Effector memory CD8-positive, alpha-beta T cell (primary cell): ENCODE data around the gene MST1.

Experiments
- ATAC-seq: fragments of 150-1000 bp; cut with Tn5 transposase; replicated peaks from 2 replicates; pipeline ENCODE4 v1.10.0; 2021; ENCODE audit warnings: mild to moderate bottlenecking, moderate library complexity
- DNase-seq, 3 experiments: peaks; one replicate each; pipeline ENCODE4 v3.0.0; 2021
- H3K27ac Mint-ChIP-seq, 2 donors: one replicate each; pipeline ENCODE4 v1.8.0; 2022; ENCODE audit warnings: mild to moderate bottlenecking in 2 of 2, mixed read lengths in 2 of 2, moderate library complexity in 2 of 2
- H3K27me3 Mint-ChIP-seq, 2 donors: one replicate each; pipeline ENCODE4 v1.8.0; 2022; ENCODE audit warnings: mixed read lengths in 2 of 2
- H3K36me3 Mint-ChIP-seq: one replicate; pipeline ENCODE4 v1.8.0; 2022; ENCODE audit warnings: mild to moderate bottlenecking, moderate library complexity, mixed read lengths; ENCODE audit not compliant: insufficient read depth
- H3K4me1 Mint-ChIP-seq, 2 donors: one replicate each; pipeline ENCODE4 v1.8.0; 2022; ENCODE audit warnings: low read depth in 2 of 2, mixed read lengths in 2 of 2
- H3K4me3 Mint-ChIP-seq, 2 donors: one replicate each; pipeline ENCODE4 v1.8.0; 2022; ENCODE audit warnings: mild to moderate bottlenecking in 2 of 2, mixed read lengths in 2 of 2, moderate library complexity in 2 of 2
- H3K9me3 Mint-ChIP-seq, 2 donors: one replicate each; pipeline ENCODE4 v1.8.0; 2022; ENCODE audit warnings: mixed read lengths in 2 of 2

The MST1 gene

DNA sequence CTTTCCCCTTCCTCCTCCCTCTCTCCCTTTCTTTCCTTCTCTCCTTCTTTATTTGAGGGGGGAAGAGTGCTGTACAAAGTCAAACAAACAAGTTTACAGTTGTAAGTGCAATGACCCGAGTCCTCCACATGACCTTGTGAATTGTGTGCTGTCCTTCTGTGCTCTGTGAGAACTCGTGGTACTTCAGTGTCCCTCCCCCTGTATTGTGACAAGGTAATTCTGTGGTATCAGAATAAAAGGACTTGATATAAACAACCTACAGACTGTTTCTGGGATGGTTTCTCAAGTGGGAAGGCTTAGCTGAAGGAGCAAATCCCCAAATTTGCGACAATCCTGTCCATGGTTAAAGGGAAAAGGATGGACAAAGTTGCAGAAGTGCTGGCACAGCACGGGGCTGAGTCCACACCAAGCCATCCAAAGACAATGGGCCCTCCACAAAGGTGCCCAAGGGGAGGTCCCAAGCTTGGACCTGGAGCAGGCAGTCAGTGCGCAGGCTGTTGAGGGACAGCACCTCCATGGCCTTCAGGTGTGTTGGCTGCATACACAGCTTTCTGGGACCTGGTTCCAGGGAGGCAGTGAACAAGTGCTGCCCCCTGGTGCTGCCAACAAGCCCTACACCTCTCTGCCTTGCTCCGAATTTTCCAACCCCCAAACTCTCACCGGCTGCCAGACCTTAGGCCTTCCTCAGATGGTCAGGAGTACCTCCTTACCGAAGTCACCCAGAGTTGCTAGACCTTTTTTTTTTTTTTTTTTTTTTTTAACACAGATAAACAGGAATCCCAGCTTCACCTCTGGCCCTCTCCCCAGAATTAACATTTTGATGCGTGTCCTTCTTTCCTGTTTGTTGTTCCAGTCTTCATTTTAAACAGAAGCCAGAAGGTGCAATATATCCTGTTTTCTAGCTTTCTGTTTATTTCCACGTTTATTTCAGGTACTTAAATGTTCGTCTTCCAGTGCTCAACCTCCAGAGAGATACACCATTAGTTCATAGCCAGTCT is 17.7 kb downstream of the MST1 start:
- no peak overlapping the region for H3K27ac Mint-ChIP-seq
- H3K27me3 Mint-ChIP-seq = peaks cover 0 to 24% of the 10 kb centered on the region in 2 donors
- H3K4me1 Mint-ChIP-seq = peaks cover 17% of the 10 kb centered on the region in 2 donors
- H3K36me3 Mint-ChIP-seq = peaks cover 12% of the 10 kb centered on the region
- H3K9me3 Mint-ChIP-seq = no peaks in the 10 kb centered on the region
- peak overlapping the region in 1 of 2 donors; percentile 40 for H3K4me3 Mint-ChIP-seq
- ATAC-seq (no peak), DNase-seq (peak; percentile 58 to 66 (median 65))

GRCh38 chr3:49670940-49671290 is 18.4 kb downstream of the MST1 start:
- no peaks in the 10 kb centered on the region for H3K9me3 Mint-ChIP-seq
- peaks cover 0 to 31% of the 10 kb centered on the region in 2 donors for H3K27me3 Mint-ChIP-seq
- H3K4me3 Mint-ChIP-seq = no peak overlapping the region
- H3K27ac Mint-ChIP-seq = no peak overlapping the region
- DNase-seq (no peak), ATAC-seq (no peak)
- H3K36me3 Mint-ChIP-seq = peaks cover 12% of the 10 kb centered on the region
- H3K4me1 Mint-ChIP-seq = peaks cover 14 to 16% of the 10 kb centered on the region in 2 donors

DNA sequence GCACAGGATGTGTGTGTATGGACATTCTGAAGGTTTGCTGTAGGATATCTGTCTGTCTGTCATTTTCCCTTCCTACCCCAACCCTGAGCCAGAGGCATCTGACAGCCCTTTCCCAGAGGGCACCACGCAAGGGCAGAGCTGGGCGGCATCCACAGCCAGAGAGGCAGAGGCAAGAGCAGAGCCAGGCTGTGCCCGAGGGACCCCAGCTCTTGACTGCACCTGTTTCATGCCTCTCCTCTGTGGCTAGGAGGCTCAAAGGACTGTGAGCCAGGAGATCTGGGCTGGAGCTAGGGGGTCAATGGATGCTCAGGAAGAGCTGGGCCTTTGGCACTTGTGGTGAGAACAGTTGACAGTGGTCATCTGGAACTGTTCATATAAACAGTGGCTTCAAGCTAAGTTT is 19.9 kb downstream of the MST1 start:
- Mint-ChIP-seq H3K4me1 (peaks cover 4 to 6% of the 10 kb centered on the region in 2 donors), H3K9me3 (no peaks in the 10 kb centered on the region), H3K4me3 (no peak overlapping the region), H3K27ac (no peak overlapping the region), H3K36me3 (peaks cover 9% of the 10 kb centered on the region), H3K27me3 (peaks cover 0 to 46% of the 10 kb centered on the region in 2 donors)
- DNase-seq = no peak
- no peak for ATAC-seq

GRCh38 chr3:49668861-49669260 is 20.4 kb downstream of the MST1 start:
- no peak overlapping the region for H3K4me3 Mint-ChIP-seq
- H3K27ac Mint-ChIP-seq = no peak overlapping the region
- peaks cover 0 to 47% of the 10 kb centered on the region in 2 donors for H3K27me3 Mint-ChIP-seq
- peaks cover 4 to 6% of the 10 kb centered on the region in 2 donors for H3K4me1 Mint-ChIP-seq
- peaks cover 9% of the 10 kb centered on the region for H3K36me3 Mint-ChIP-seq
- H3K9me3 Mint-ChIP-seq = no peaks in the 10 kb centered on the region
- no peak for ATAC-seq
- no peak for DNase-seq

DNA sequence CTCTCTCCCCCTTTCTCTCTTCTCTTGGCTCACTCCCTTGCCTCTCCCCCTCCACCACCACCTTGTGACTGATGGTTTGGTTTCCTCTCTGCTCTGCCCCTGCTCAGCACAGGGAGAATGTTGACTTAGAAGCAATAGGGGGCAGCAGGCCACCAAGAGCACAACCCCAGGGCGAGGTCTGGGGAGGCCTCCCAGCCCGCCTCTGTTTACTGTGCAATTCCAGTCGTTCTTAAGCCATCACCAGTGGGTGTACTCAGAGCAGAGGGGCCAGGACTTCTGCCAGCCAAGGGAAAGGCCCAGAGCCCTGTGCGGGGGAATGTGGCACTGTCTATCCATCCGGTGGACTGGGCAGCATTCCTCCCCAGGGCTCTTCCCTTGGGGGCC is 20.9 kb downstream of the MST1 start:
- Mint-ChIP-seq H3K9me3 (no peaks in the 10 kb centered on the region), H3K27ac (no peak overlapping the region), H3K36me3 (peaks cover 5% of the 10 kb centered on the region), H3K27me3 (peaks cover 0 to 47% of the 10 kb centered on the region in 2 donors), H3K4me1 (peaks cover 4% of the 10 kb centered on the region in 2 donors), H3K4me3 (no peak overlapping the region)
- no peak for ATAC-seq
- no peak for DNase-seq

DNA sequence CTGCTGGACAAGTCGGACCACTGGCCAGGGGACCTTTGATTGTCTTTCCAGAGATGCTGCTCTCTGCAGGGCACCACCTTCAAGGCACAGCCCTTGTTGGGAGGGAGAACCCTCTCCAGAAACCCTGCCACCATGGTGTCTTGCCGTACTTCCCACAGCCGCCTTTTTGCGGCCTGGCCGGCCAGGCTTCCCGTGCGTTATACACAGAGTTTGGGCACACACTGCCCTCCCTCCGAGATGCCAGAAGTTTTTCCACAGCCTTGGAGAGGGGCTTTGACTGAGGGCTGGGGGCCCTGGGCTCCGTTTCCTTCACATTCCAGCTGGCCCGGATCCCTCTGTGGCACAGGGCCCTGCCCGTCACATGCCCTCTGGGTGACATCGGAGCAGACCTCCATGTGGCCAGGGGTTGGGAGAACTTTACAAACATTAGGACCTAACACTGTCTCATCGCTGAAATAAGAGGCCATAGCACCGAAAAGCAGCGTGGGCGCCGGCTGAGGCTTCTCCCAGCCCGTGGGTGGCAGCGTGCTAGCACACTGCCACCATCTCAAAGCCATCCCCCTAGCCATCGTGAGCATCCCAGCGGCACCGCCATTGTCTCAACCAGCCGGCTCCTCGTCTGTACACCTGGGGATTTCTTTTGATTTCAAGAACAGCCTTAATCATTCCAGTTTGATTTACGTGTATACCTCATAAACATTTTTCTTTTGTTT is 21.4 kb downstream of the MST1 start:
- ATAC-seq = no peak

DNA sequence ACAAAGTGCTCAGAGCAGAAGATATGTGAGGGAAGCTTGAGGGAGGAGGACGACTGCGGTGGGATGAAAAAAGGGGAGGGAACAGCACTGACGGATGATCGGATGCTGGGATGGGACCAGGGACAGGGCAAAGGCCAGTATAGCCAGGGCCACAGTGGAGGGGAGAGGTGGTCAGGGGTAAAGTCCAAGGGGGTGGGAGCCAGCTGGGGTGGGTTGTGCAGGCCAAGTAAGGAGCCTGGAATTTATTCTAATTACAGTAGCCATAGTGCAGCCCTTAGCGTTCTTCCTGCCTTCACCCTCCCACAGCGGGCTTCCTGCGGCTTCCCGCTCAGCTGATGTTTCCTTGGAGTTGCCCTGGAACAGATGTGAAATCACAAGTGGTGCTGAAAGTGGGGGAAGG is 22.7 kb downstream of the MST1 start:
- DNase-seq (no peak), ATAC-seq (no peak)
- Mint-ChIP-seq H3K27ac (no peak overlapping the region), H3K36me3 (no peaks in the 10 kb centered on the region), H3K4me3 (no peak overlapping the region), H3K27me3 (peaks cover 0 to 50% of the 10 kb centered on the region in 2 donors), H3K9me3 (no peaks in the 10 kb centered on the region), H3K4me1 (no peaks in the 10 kb centered on the region)

More for the DNA sequence above, 21.4 kb downstream of the MST1 start:
- no peak overlapping the region for H3K27ac Mint-ChIP-seq
- H3K4me3 Mint-ChIP-seq = no peak overlapping the region
- H3K4me1 Mint-ChIP-seq = peaks cover 2 to 4% of the 10 kb centered on the region in 2 donors
- H3K27me3 Mint-ChIP-seq = peaks cover 0 to 47% of the 10 kb centered on the region in 2 donors
- DNase-seq = no peak
- H3K36me3 Mint-ChIP-seq = peaks cover 2% of the 10 kb centered on the region
- H3K9me3 Mint-ChIP-seq = no peaks in the 10 kb centered on the region

DNA sequence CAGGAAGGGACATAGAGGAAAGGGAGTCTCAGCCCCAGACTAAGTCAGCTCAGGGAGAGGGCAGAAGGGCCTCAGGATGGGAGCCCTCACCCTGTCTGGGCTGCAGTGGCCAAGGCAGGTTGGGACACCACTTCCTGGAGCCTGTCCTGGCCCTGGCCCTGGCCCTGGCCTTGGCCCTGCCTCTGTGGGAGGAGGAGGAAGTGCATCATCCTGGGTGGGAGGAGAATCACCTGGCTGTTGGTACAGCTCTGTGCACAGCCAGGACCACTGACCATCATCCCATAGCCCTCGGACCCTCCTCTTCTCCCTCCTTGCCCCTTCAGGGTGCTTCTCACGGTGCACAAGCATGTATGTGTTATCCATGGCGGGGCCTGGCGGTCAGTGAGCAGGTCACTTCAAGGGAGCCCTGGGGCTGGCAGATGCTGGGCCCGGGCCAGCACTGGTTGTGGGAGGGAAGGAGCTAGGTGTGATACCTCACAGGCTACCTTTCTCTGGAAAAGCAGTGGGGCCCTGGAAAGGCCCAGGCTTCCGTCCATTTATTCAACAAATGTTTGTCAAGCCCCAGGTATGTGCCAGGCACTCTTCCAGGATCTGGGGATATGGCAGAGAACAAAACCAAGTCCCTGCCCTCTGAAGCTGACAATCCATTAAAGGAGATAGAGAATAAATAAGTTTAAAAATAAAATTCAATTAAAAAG is 23.3 kb downstream of the MST1 start:
- Mint-ChIP-seq H3K4me1 (no peaks in the 10 kb centered on the region), H3K9me3 (no peaks in the 10 kb centered on the region), H3K27ac (no peak overlapping the region), H3K27me3 (peaks cover 0 to 57% of the 10 kb centered on the region in 2 donors), H3K36me3 (no peaks in the 10 kb centered on the region), H3K4me3 (no peak overlapping the region)
- ATAC-seq = no peak
- DNase-seq = no peak

- H3K27me3 Mint-ChIP-seq = peaks cover 0 to 57% of the 10 kb centered on the region in 2 donors
- H3K4me1 Mint-ChIP-seq = no peaks in the 10 kb centered on the region
- H3K4me3 Mint-ChIP-seq = no peak overlapping the region
- no peak overlapping the region for H3K27ac Mint-ChIP-seq
- ATAC-seq (no peak), DNase-seq (no peak)
- H3K36me3 Mint-ChIP-seq = no peaks in the 10 kb centered on the region
- H3K9me3 Mint-ChIP-seq = no peaks in the 10 kb centered on the region
Observed at GRCh38 chr3:49664300-49664699, 25.0 kb downstream of the MST1 start.

GRCh38 chr3:49663831-49664230 is 25.4 kb downstream of the MST1 start:
- Mint-ChIP-seq H3K4me3 (no peak overlapping the region), H3K9me3 (no peaks in the 10 kb centered on the region), H3K4me1 (no peaks in the 10 kb centered on the region), H3K36me3 (no peaks in the 10 kb centered on the region), H3K27me3 (peaks cover 0 to 53% of the 10 kb centered on the region in 2 donors), H3K27ac (no peak overlapping the region)
- ATAC-seq (no peak), DNase-seq (no peak)

DNA sequence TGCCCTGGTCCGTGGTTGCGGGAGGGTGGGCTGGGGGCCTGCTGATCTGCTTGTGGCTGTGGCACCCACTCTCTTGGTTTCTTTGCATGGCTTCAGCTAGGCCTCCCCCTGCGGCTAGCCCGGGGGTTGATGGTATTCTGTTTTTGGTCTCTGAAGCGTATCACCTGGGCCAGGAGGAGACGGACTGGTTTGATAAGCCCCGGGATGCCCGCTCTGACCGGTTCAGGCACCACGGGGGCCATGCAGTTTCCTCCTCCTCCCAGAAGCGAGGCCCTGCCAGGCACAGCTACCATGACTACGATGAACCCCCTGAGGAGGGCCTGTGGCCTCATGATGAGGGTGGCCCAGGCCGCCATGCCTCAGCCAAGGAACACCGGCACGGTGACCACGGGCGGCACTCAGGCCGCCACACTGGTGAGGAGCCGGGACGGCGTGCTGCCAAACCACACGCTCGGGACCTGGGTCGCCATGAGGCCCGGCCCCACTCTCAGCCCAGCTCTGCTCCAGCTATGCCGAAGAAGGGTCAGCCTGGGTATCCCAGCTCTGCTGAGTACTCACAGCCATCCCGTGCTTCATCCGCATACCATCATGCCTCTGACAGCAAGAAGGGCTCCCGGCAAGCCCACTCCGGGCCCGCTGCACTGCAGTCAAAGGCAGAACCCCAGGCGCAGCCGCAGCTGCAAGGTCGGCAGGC is 26.4 kb downstream of the MST1 start:
- Mint-ChIP-seq H3K4me1 (no peaks in the 10 kb centered on the region), H3K4me3 (no peak overlapping the region), H3K9me3 (no peaks in the 10 kb centered on the region), H3K36me3 (no peaks in the 10 kb centered on the region), H3K27me3 (peaks cover 0 to 43% of the 10 kb centered on the region in 2 donors), H3K27ac (no peak overlapping the region)
- no peak for DNase-seq
- ATAC-seq = no peak

DNA sequence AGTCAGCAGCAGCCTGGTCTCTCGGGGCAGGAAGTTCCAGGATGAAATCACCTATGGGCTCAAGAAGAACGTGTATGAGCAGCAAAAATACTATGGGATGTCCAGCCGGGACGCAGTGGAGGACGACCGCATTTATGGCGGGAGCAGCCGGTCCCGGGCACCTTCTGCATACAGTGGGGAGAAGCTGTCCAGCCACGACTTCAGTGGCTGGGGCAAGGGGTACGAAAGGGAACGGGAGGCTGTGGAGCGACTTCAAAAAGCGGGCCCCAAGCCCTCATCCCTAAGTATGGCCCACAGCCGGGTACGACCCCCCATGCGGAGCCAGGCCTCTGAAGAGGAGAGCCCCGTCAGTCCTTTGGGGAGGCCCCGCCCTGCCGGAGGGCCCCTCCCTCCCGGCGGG is 27.3 kb downstream of the MST1 start:
- ATAC-seq = no peak
- no peaks in the 10 kb centered on the region for H3K36me3 Mint-ChIP-seq
- no peak for DNase-seq
- no peak overlapping the region for H3K27ac Mint-ChIP-seq
- H3K9me3 Mint-ChIP-seq = no peaks in the 10 kb centered on the region
- H3K27me3 Mint-ChIP-seq = peaks cover 0 to 36% of the 10 kb centered on the region in 2 donors
- no peaks in the 10 kb centered on the region for H3K4me1 Mint-ChIP-seq
- no peak overlapping the region for H3K4me3 Mint-ChIP-seq

- Mint-ChIP-seq H3K4me1 (peaks cover 0 to 4% of the 10 kb centered on the region in 2 donors), H3K36me3 (no peaks in the 10 kb centered on the region), H3K27ac (no peak overlapping the region), H3K4me3 (no peak overlapping the region), H3K9me3 (no peaks in the 10 kb centered on the region), H3K27me3 (peaks cover 4 to 36% of the 10 kb centered on the region in 2 donors)
- DNase-seq = no peak
- no peak for ATAC-seq
Observed at GRCh38 chr3:49661281-49661680, 28.0 kb downstream of the MST1 start.
